Measurements from ENCODE around the gene SEMA5A.

SEMA5A gene

DNA sequence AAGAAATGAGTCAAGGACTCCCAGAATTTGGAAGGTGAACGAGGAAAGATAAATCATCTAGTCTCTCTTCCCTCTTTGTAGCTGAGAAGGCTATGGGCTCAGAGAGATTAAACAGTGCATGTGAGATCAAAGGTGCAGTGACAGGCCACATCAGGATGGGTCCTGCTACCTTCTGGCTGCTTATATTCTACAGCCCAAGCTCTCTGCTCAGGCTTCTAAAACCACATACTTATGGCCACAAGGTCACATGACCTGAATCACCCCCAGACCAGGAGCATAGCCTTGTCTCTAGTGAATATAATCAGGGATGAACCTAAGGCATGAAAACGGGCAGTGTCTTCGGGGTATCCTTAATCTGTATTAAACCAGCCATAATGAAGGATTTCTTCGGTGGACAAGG lies 158.9 kb downstream of the SEMA5A start:
- Histone ChIP-seq H3K4me1 (ENCODE audit: insufficient read depth, low read length) (no peaks in the 10 kb centered on the region), H2AFZ (ENCODE audit: low read depth, low read length) (no peak overlapping the region), H3K9me3 (ENCODE audit: low read length) (no peaks in the 10 kb centered on the region), H3K4me3 (ENCODE audit: low read length) (no peak overlapping the region), H3K27me3 (ENCODE audit: insufficient read depth, low read length) (no peaks in the 10 kb centered on the region), H3K36me3 (ENCODE audit: insufficient read depth, low read length) (no peaks in the 10 kb centered on the region)

- H3K4me1 ChIP-seq (ENCODE audit: insufficient read depth, low read length): no peaks in the 10 kb centered on the region
- no peaks in the 10 kb centered on the region for H3K36me3 ChIP-seq (ENCODE audit: insufficient read depth, low read length)
- no peak overlapping the region for H3K4me3 ChIP-seq (ENCODE audit: low read length)
- H3K27me3 ChIP-seq (ENCODE audit: insufficient read depth, low read length): no peaks in the 10 kb centered on the region
- H3K9me3 ChIP-seq (ENCODE audit: low read length): no peaks in the 10 kb centered on the region
- H2AFZ ChIP-seq (ENCODE audit: low read depth, low read length): no peak overlapping the region
These were observed 163.4 kb downstream of the SEMA5A start for GRCh38 chr5:9382522-9382921.

DNA sequence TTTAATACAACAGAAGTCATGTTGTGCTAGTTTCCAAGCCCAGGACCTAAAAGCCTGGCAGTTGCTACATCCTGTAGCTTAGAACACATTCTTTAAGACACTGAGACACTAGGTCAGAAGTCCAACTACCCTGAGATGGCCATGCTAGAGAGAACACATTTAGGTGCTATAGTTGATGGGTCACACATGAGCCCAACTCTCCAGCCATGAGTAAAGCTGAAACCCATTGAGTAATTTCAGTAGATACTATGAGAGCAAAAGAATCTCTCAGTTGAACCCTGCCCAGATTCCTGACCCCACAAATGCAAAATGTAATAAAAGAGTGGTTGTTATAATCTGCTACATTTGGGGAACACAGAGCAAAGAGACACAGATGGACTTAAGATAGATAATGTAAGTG lies 164.4 kb downstream of the SEMA5A start:
- H3K4me1 ChIP-seq (ENCODE audit: insufficient read depth, low read length): no peaks in the 10 kb centered on the region
- H3K27me3 ChIP-seq (ENCODE audit: insufficient read depth, low read length): no peaks in the 10 kb centered on the region
- H3K36me3 ChIP-seq (ENCODE audit: insufficient read depth, low read length): no peaks in the 10 kb centered on the region
- H3K9me3 ChIP-seq (ENCODE audit: low read length): no peaks in the 10 kb centered on the region
- no peak overlapping the region for H2AFZ ChIP-seq (ENCODE audit: low read depth, low read length)
- no peak overlapping the region for H3K4me3 ChIP-seq (ENCODE audit: low read length)

DNA sequence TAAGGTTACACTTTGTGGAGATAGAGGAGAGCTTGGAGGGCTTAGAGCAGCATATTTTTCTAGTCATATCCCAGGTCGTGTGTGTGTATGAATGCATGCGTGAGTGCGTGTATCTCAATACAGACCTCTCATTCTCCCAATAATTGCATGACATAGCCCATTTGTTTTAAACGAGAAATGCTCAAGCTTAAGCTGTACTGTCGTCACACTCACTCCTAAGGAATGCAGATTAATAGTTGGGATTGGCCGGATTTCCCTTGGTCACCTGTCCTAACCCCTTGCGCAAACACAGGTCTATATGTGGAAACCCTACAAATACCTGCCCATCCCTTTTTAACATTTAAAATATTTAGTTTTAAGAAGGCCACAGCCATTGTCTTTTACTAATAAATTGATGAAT lies 165.8 kb downstream of the SEMA5A start:
- no peaks in the 10 kb centered on the region for H3K9me3 ChIP-seq (ENCODE audit: low read length)
- H2AFZ ChIP-seq (ENCODE audit: low read depth, low read length): no peak overlapping the region
- H3K4me3 ChIP-seq (ENCODE audit: low read length): no peak overlapping the region
- no peaks in the 10 kb centered on the region for H3K36me3 ChIP-seq (ENCODE audit: insufficient read depth, low read length)
- H3K4me1 ChIP-seq (ENCODE audit: insufficient read depth, low read length): no peaks in the 10 kb centered on the region
- no peaks in the 10 kb centered on the region for H3K27me3 ChIP-seq (ENCODE audit: insufficient read depth, low read length)

DNA sequence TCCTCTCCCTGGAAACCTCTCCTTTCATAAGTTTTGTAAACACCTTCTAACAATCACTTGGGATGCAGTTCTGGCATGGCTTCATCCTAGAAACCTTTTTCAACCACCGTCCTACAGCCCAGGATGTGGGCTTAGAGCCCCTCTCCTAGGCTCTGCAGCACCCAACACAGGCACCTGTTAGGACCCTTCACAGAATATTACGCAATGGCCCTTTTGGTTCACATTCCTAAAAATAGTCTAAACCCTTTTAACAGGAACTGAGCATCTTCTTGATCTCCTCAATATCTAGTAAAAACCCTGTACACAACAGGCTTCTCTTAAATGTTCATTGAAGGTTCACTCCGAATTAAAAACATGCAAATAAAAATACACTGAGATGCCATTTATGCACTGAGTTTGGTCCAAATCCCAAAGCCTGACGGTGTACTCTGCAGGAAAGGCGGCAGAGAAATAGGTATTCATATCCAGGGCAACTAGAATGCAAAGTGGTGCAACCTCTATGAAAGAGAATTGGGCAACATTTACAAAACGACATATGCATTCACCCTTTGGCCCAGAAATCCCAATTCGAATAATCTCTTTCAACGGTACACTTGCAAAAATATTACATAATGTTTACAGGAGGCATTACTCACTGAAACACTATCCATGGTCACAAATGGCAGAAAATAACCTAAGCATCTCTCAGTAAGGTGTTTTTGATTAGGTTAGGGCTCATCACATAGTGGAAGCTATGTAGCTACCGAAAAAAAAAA lies 169.3 kb downstream of the SEMA5A start:
- Histone ChIP-seq H3K27me3 (ENCODE audit: insufficient read depth, low read length) (no peaks in the 10 kb centered on the region), H3K9me3 (ENCODE audit: low read length) (no peaks in the 10 kb centered on the region), H3K4me3 (ENCODE audit: low read length) (no peak overlapping the region), H3K36me3 (ENCODE audit: insufficient read depth, low read length) (no peaks in the 10 kb centered on the region), H2AFZ (ENCODE audit: low read depth, low read length) (no peak overlapping the region), H3K4me1 (ENCODE audit: insufficient read depth, low read length) (no peaks in the 10 kb centered on the region)

GRCh38 chr5:9375756-9376155 lies 170.1 kb downstream of the SEMA5A start:
- Histone ChIP-seq H3K9me3 (ENCODE audit: low read length) (no peaks in the 10 kb centered on the region), H3K27me3 (ENCODE audit: insufficient read depth, low read length) (no peaks in the 10 kb centered on the region), H3K4me1 (ENCODE audit: insufficient read depth, low read length) (no peaks in the 10 kb centered on the region), H3K4me3 (ENCODE audit: low read length) (no peak overlapping the region), H2AFZ (ENCODE audit: low read depth, low read length) (no peak overlapping the region), H3K36me3 (ENCODE audit: insufficient read depth, low read length) (no peaks in the 10 kb centered on the region)

- Histone ChIP-seq H3K9me3 (ENCODE audit: low read length) (no peaks in the 10 kb centered on the region), H3K27me3 (ENCODE audit: insufficient read depth, low read length) (no peaks in the 10 kb centered on the region), H3K4me1 (ENCODE audit: insufficient read depth, low read length) (no peaks in the 10 kb centered on the region), H3K36me3 (ENCODE audit: insufficient read depth, low read length) (no peaks in the 10 kb centered on the region), H3K4me3 (ENCODE audit: low read length) (no peak overlapping the region), H2AFZ (ENCODE audit: low read depth, low read length) (no peak overlapping the region)
These were observed 171.8 kb downstream of the SEMA5A start for GRCh38 chr5:9374025-9374424.

- Histone ChIP-seq H3K27me3 (ENCODE audit: insufficient read depth, low read length) (no peaks in the 10 kb centered on the region), H3K36me3 (ENCODE audit: insufficient read depth, low read length) (no peaks in the 10 kb centered on the region), H2AFZ (ENCODE audit: low read depth, low read length) (no peak overlapping the region), H3K4me1 (ENCODE audit: insufficient read depth, low read length) (no peaks in the 10 kb centered on the region), H3K9me3 (ENCODE audit: low read length) (no peaks in the 10 kb centered on the region), H3K4me3 (ENCODE audit: low read length) (no peak overlapping the region)
These were observed 172.3 kb downstream of the SEMA5A start for GRCh38 chr5:9373571-9373970.

- peaks cover 9% of the 10 kb centered on the region for H3K4me1 ChIP-seq (ENCODE audit: insufficient read depth, low read length)
- no peaks in the 10 kb centered on the region for H3K27me3 ChIP-seq (ENCODE audit: insufficient read depth, low read length)
- no peaks in the 10 kb centered on the region for H3K9me3 ChIP-seq (ENCODE audit: low read length)
- H3K36me3 ChIP-seq (ENCODE audit: insufficient read depth, low read length): no peaks in the 10 kb centered on the region
- H2AFZ ChIP-seq (ENCODE audit: low read depth, low read length): no peak overlapping the region
- H3K4me3 ChIP-seq (ENCODE audit: low read length): no peak overlapping the region
These were observed 175.6 kb downstream of the SEMA5A start for GRCh38 chr5:9370256-9370655.

- no peaks in the 10 kb centered on the region for H3K36me3 ChIP-seq (ENCODE audit: insufficient read depth, low read length)
- no peak overlapping the region for H3K4me3 ChIP-seq (ENCODE audit: low read length)
- no peaks in the 10 kb centered on the region for H3K27me3 ChIP-seq (ENCODE audit: insufficient read depth, low read length)
- no peaks in the 10 kb centered on the region for H3K9me3 ChIP-seq (ENCODE audit: low read length)
- H2AFZ ChIP-seq (ENCODE audit: low read depth, low read length): no peak overlapping the region
- H3K4me1 ChIP-seq (ENCODE audit: insufficient read depth, low read length): peaks cover 10% of the 10 kb centered on the region
These were observed 180.4 kb downstream of the SEMA5A start for GRCh38 chr5:9365512-9365911.

DNA sequence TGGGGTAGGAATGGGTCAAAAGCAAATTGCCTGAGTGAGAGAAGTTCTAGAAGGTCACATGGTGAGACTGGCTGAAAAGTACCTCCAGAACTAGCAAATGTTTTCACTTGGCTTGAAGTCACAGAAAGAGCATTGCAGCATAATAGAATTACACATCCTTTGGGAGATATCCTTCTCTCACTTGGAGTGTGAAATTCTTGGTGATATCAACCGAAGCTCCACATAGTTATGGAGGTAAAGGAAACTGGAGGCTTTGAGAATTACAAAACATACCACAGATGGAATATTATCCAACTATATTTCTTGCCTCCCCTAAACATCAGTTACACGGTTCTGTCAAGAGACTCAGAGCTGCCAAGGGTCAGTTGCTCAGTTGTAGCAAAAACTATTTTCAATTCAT lies 182.4 kb downstream of the SEMA5A start:
- Histone ChIP-seq H3K9me3 (ENCODE audit: low read length) (no peaks in the 10 kb centered on the region), H3K4me3 (ENCODE audit: low read length) (no peak overlapping the region), H3K4me1 (ENCODE audit: insufficient read depth, low read length) (peaks cover 18% of the 10 kb centered on the region), H3K36me3 (ENCODE audit: insufficient read depth, low read length) (no peaks in the 10 kb centered on the region), H2AFZ (ENCODE audit: low read depth, low read length) (no peak overlapping the region), H3K27me3 (ENCODE audit: insufficient read depth, low read length) (no peaks in the 10 kb centered on the region)

- Histone ChIP-seq H3K4me3 (ENCODE audit: low read length) (no peak overlapping the region), H2AFZ (ENCODE audit: low read depth, low read length) (no peak overlapping the region), H3K27me3 (ENCODE audit: insufficient read depth, low read length) (no peaks in the 10 kb centered on the region), H3K9me3 (ENCODE audit: low read length) (no peaks in the 10 kb centered on the region), H3K36me3 (ENCODE audit: insufficient read depth, low read length) (no peaks in the 10 kb centered on the region), H3K4me1 (ENCODE audit: insufficient read depth, low read length) (peaks cover 18% of the 10 kb centered on the region)
These were observed 182.8 kb downstream of the SEMA5A start for GRCh38 chr5:9363026-9363425.

GRCh38 chr5:9362600-9362999 lies 183.3 kb downstream of the SEMA5A start:
- Histone ChIP-seq H3K4me3 (ENCODE audit: low read length) (no peak overlapping the region), H3K9me3 (ENCODE audit: low read length) (no peaks in the 10 kb centered on the region), H3K4me1 (ENCODE audit: insufficient read depth, low read length) (peaks cover 18% of the 10 kb centered on the region), H2AFZ (ENCODE audit: low read depth, low read length) (no peak overlapping the region), H3K27me3 (ENCODE audit: insufficient read depth, low read length) (no peaks in the 10 kb centered on the region), H3K36me3 (ENCODE audit: insufficient read depth, low read length) (no peaks in the 10 kb centered on the region)

DNA sequence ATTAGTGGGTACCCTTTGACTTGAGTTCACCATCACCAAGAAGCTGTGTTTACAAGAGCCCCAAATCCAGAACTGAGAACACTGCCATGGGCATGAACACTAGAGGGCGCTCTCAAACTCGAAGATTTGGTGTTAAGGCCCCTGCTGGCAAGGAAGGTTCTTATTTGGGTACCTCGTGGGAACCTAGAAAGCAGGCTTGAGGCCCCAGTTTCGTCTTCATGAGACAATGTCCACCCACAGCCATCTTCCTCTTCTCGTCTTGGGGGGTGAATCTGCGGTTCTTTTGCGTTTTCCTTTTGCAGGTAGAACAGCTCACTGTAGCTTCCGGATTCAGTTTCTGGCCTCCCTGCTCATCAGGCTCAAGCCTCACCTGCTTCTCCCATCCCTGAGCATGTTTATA lies 184.0 kb downstream of the SEMA5A start:
- Histone ChIP-seq H3K4me1 (ENCODE audit: insufficient read depth, low read length) (peaks cover 19% of the 10 kb centered on the region), H3K9me3 (ENCODE audit: low read length) (no peaks in the 10 kb centered on the region), H3K4me3 (ENCODE audit: low read length) (no peak overlapping the region), H3K36me3 (ENCODE audit: insufficient read depth, low read length) (no peaks in the 10 kb centered on the region), H2AFZ (ENCODE audit: low read depth, low read length) (no peak overlapping the region), H3K27me3 (ENCODE audit: insufficient read depth, low read length) (no peaks in the 10 kb centered on the region)
